Rectal smooth muscle tissue (tissue), 1 donor: ENCODE results near the gene TRIM37.
A peak's percentile ranks its signal among the peaks of the same experiment; 100 is the strongest.
"Not testable (repeated sequence)": the region's sequence is repeated elsewhere in the genome, so short reads cannot be mapped to it uniquely, and the experiment has no call there.

Experiments used
- H3K27ac ChIP-seq: one replicate; pipeline ENCODE4 v1.7.0; 2013; ENCODE audit warnings: low read depth, low read length, inconsistent platforms
- H3K27me3 ChIP-seq: one replicate; pipeline ENCODE4 v1.7.0; 2013; ENCODE audit warnings: low read length; ENCODE audit not compliant: control insufficient read depth, insufficient read depth
- H3K36me3 ChIP-seq: one replicate; pipeline ENCODE4 v1.7.0; 2013; ENCODE audit warnings: low read length; ENCODE audit not compliant: control insufficient read depth, insufficient read depth
- H3K4me1 ChIP-seq: one replicate; pipeline ENCODE4 v1.7.0; 2013; ENCODE audit warnings: low read length; ENCODE audit not compliant: control insufficient read depth, insufficient read depth
- H3K4me3 ChIP-seq: one replicate; pipeline ENCODE4 v1.7.0; 2013; ENCODE audit warnings: low read length
- H3K9ac ChIP-seq: one replicate; pipeline ENCODE4 v1.7.0; 2013; ENCODE audit warnings: low read length

TRIM37 gene

GRCh38 chr17:59105852-59106462 is 723 bp downstream of the TRIM37 start:
- peaks cover 4% of the 10 kb centered on the region for H3K4me1 ChIP-seq
- peak overlapping the region; percentile 94 for H3K4me3 ChIP-seq
- peak overlapping the region; percentile 57 for H3K9ac ChIP-seq
- H3K27me3 ChIP-seq: no peaks in the 10 kb centered on the region
- peak overlapping the region; percentile 85 for H3K27ac ChIP-seq
- H3K36me3 ChIP-seq: peaks cover 5% of the 10 kb centered on the region

- Histone ChIP-seq H3K36me3 (peaks cover 5% of the 10 kb centered on the region), H3K9ac (no peak overlapping the region), H3K4me3 (no peak overlapping the region), H3K4me1 (no peaks in the 10 kb centered on the region), H3K27ac (no peak overlapping the region), H3K27me3 (no peaks in the 10 kb centered on the region)
These were observed 5.5 kb downstream of the TRIM37 start for GRCh38 chr17:59101178-59101577.

- no peaks in the 10 kb centered on the region for H3K4me1 ChIP-seq
- H3K27me3 ChIP-seq: no peaks in the 10 kb centered on the region
- H3K9ac ChIP-seq: no peak overlapping the region
- no peak overlapping the region for H3K4me3 ChIP-seq
- H3K36me3 ChIP-seq: peaks cover 2% of the 10 kb centered on the region
- H3K27ac ChIP-seq: no peak overlapping the region
These were observed 8.8 kb downstream of the TRIM37 start for GRCh38 chr17:59097876-59098275.

- H3K27ac ChIP-seq: no peak overlapping the region
These were observed 11.7 kb downstream of the TRIM37 start for GRCh38 chr17:59094861-59095530.

GRCh38 chr17:59093702-59094231 is 12.9 kb downstream of the TRIM37 start:
- Histone ChIP-seq H3K9ac (no peak overlapping the region), H3K36me3 (peaks cover 3% of the 10 kb centered on the region), H3K27me3 (no peaks in the 10 kb centered on the region), H3K4me3 (no peak overlapping the region), H3K4me1 (no peaks in the 10 kb centered on the region), H3K27ac (no peak overlapping the region)

More at GRCh38 chr17:59094861-59095530, 11.7 kb downstream of the TRIM37 start:
- Histone ChIP-seq H3K4me1 (no peaks in the 10 kb centered on the region), H3K9ac (no peak overlapping the region), H3K27me3 (no peaks in the 10 kb centered on the region), H3K36me3 (no peaks in the 10 kb centered on the region), H3K4me3 (no peak overlapping the region)

GRCh38 chr17:59093145-59093701 is 13.5 kb downstream of the TRIM37 start:
- Histone ChIP-seq H3K27me3 (no peaks in the 10 kb centered on the region), H3K36me3 (peaks cover 3% of the 10 kb centered on the region), H3K4me1 (no peaks in the 10 kb centered on the region), H3K4me3 (no peak overlapping the region), H3K27ac (no peak overlapping the region), H3K9ac (no peak overlapping the region)

- not testable (repeated sequence) for H3K4me1 ChIP-seq, H3K27ac ChIP-seq, H3K4me3 ChIP-seq, H3K27me3 ChIP-seq, H3K36me3 ChIP-seq, H3K9ac ChIP-seq
These were observed 16.1 kb downstream of the TRIM37 start for GRCh38 chr17:59090593-59090992.

- Histone ChIP-seq H3K36me3 (peaks cover 8% of the 10 kb centered on the region), H3K27me3 (no peaks in the 10 kb centered on the region), H3K4me1 (no peaks in the 10 kb centered on the region), H3K4me3 (no peak overlapping the region), H3K9ac (no peak overlapping the region), H3K27ac (no peak overlapping the region)
These were observed 22.5 kb downstream of the TRIM37 start for GRCh38 chr17:59084154-59084553.

- H3K9ac ChIP-seq: no peak overlapping the region
- H3K36me3 ChIP-seq: peaks cover 4% of the 10 kb centered on the region
- H3K4me1 ChIP-seq: no peaks in the 10 kb centered on the region
- no peak overlapping the region for H3K4me3 ChIP-seq
- no peak overlapping the region for H3K27ac ChIP-seq
- no peaks in the 10 kb centered on the region for H3K27me3 ChIP-seq
These were observed 32.2 kb downstream of the TRIM37 start for GRCh38 chr17:59074494-59074893.

- H3K27ac ChIP-seq: no peak overlapping the region
- H3K36me3 ChIP-seq: peaks cover 2% of the 10 kb centered on the region
- H3K4me3 ChIP-seq: no peak overlapping the region
- H3K4me1 ChIP-seq: no peaks in the 10 kb centered on the region
- no peak overlapping the region for H3K9ac ChIP-seq
- no peaks in the 10 kb centered on the region for H3K27me3 ChIP-seq
These were observed 32.7 kb downstream of the TRIM37 start for GRCh38 chr17:59073972-59074371.

GRCh38 chr17:59069856-59070255 is 36.8 kb downstream of the TRIM37 start:
- Histone ChIP-seq H3K4me1 (no peaks in the 10 kb centered on the region), H3K9ac (no peak overlapping the region), H3K4me3 (no peak overlapping the region), H3K27ac (no peak overlapping the region), H3K36me3 (no peaks in the 10 kb centered on the region), H3K27me3 (no peaks in the 10 kb centered on the region)

GRCh38 chr17:59067756-59068155 is 38.9 kb downstream of the TRIM37 start:
- peaks cover 2% of the 10 kb centered on the region for H3K36me3 ChIP-seq
- H3K9ac ChIP-seq: no peak overlapping the region
- H3K4me1 ChIP-seq: no peaks in the 10 kb centered on the region
- H3K27me3 ChIP-seq: no peaks in the 10 kb centered on the region
- H3K4me3 ChIP-seq: no peak overlapping the region
- no peak overlapping the region for H3K27ac ChIP-seq
